Osteocyte (in vitro differentiated cells): ENCODE data around the gene PLEKHJ1. TPM values are rescaled to one million over a fixed set of nuclear protein-coding genes. Genes with fewer than 3 reads are reported as not detected.

Experiments
- DNase-seq: peaks from one replicate; pipeline ENCODE4 v3.0.0; 2021; ENCODE audit warnings: mixed read lengths; ENCODE audit not compliant: unreplicated experiment; ENCODE audit errors: extremely low spot score
- H3K27ac Mint-ChIP-seq: one replicate; pipeline ENCODE4 v1.8.0; 2021; ENCODE audit warnings: mild to moderate bottlenecking, mixed read lengths; ENCODE audit not compliant: unreplicated experiment
- H3K27me3 Mint-ChIP-seq: one replicate; pipeline ENCODE4 v1.8.0; 2021; ENCODE audit warnings: mixed read lengths; ENCODE audit not compliant: unreplicated experiment
- H3K36me3 Mint-ChIP-seq: one replicate; pipeline ENCODE4 v1.8.0; 2021; ENCODE audit warnings: mixed read lengths; ENCODE audit not compliant: unreplicated experiment
- H3K4me1 Mint-ChIP-seq: one replicate; pipeline ENCODE4 v1.8.0; 2021; ENCODE audit warnings: mixed read lengths; ENCODE audit not compliant: unreplicated experiment
- H3K4me3 Mint-ChIP-seq: one replicate; pipeline ENCODE4 v1.8.0; 2021; ENCODE audit warnings: mild to moderate bottlenecking, moderate library complexity, mixed read lengths; ENCODE audit not compliant: unreplicated experiment
- H3K9me3 Mint-ChIP-seq: one replicate; pipeline ENCODE4 v1.8.0; 2021; ENCODE audit warnings: mixed read lengths; ENCODE audit not compliant: unreplicated experiment
- CTCF ChIP-seq: fragments of 200-600 bp; sonication (generic); IDR thresholded peaks from 2 replicates; pipeline ENCODE4 v1.5.0; 2021; ENCODE audit warnings: antibody characterized with exemption, mild to moderate bottlenecking, moderate library complexity
- total RNA-seq: library from RNA; stranded (reverse); gene quantifications from 2 replicates; pipeline ENCODE4 v1.2.1, GENCODE V29; 2021

The PLEKHJ1 gene
- total RNA-seq, 1 donor from 2014 or later = 40.7 TPM

- TF ChIP-seq CTCF = no peak
- no peak for DNase-seq
- Mint-ChIP-seq H3K9me3 (no peaks in the 10 kb centered on the region), H3K4me1 (peaks cover 60% of the 10 kb centered on the region), H3K27me3 (no peaks in the 10 kb centered on the region), H3K4me3 (peak overlapping the region; percentile 98), H3K36me3 (peaks cover 5% of the 10 kb centered on the region), H3K27ac (peak overlapping the region; percentile 99)
Measured at GRCh38 chr19:2237051-2237868, 1.1 kb upstream of the PLEKHJ1 start.

- Mint-ChIP-seq H3K36me3 (peaks cover 5% of the 10 kb centered on the region), H3K4me3 (peak overlapping the region; percentile 98), H3K4me1 (peaks cover 50% of the 10 kb centered on the region), H3K27me3 (no peaks in the 10 kb centered on the region), H3K9me3 (no peaks in the 10 kb centered on the region), H3K27ac (peak overlapping the region; percentile 99)
- no peak for TF ChIP-seq CTCF
- DNase-seq = no peak
Measured at GRCh38 chr19:2236064-2236313, 140 bp downstream of the PLEKHJ1 start.

DNA sequence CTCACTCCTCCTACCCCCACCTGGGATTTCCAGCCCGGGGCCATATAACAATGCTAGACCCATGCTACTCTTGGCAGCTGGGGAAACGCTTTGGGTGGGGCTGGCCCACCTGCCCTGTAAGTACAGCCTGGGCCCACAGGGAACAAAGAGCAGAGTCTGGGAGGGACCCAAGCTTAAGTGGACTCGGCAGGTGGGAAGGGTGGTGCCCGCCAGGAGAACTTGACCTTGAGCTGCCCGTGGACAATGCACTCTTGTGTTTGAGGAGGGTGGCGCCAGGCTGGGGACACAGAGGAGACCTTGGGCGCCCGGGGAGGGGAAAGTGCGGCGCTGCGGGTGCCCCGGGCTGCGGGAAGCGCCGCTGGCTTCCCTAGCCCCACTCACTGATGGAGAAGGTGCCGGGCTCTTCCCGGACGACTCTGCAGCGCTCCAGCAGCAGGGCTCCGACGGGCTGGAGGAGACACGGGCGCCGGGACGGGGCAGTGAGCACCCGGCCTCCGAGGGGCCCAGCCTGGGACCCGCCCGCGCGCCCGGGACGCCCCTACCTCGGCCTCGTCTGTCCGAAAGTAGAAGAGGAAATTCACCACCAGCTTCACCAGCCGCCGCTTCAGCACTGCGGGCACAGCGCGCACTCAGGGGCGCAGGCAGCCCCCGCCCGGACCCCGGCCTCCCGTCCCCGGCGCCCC lies 607 bp downstream of the PLEKHJ1 start:
- DNase-seq = no peak
- TF ChIP-seq CTCF = no peak
- Mint-ChIP-seq H3K27me3 (no peaks in the 10 kb centered on the region), H3K27ac (peak overlapping the region; percentile 80), H3K4me3 (peak overlapping the region; percentile 98), H3K9me3 (no peaks in the 10 kb centered on the region), H3K36me3 (peaks cover 5% of the 10 kb centered on the region), H3K4me1 (peaks cover 46% of the 10 kb centered on the region)

- Mint-ChIP-seq H3K36me3 (peaks cover 8% of the 10 kb centered on the region), H3K4me1 (peaks cover 42% of the 10 kb centered on the region), H3K27ac (peak overlapping the region; percentile 80), H3K27me3 (no peaks in the 10 kb centered on the region), H3K9me3 (no peaks in the 10 kb centered on the region), H3K4me3 (peak overlapping the region; percentile 98)
- no peak for TF ChIP-seq CTCF
- no peak for DNase-seq
Measured at GRCh38 chr19:2234996-2235380, 1.1 kb downstream of the PLEKHJ1 start.

GRCh38 chr19:2233601-2234280 lies 2.4 kb downstream of the PLEKHJ1 start:
- H3K27me3 Mint-ChIP-seq = no peaks in the 10 kb centered on the region
- DNase-seq = no peak
- H3K9me3 Mint-ChIP-seq = no peaks in the 10 kb centered on the region
- peaks cover 8% of the 10 kb centered on the region for H3K36me3 Mint-ChIP-seq
- H3K27ac Mint-ChIP-seq = no peak overlapping the region
- peaks cover 30% of the 10 kb centered on the region for H3K4me1 Mint-ChIP-seq
- TF ChIP-seq CTCF = no peak
- H3K4me3 Mint-ChIP-seq = no peak overlapping the region
